ENCODE data around the gene FARP1.
A peak's percentile ranks its signal among the peaks of the same experiment; 100 is the strongest.

DNA sequence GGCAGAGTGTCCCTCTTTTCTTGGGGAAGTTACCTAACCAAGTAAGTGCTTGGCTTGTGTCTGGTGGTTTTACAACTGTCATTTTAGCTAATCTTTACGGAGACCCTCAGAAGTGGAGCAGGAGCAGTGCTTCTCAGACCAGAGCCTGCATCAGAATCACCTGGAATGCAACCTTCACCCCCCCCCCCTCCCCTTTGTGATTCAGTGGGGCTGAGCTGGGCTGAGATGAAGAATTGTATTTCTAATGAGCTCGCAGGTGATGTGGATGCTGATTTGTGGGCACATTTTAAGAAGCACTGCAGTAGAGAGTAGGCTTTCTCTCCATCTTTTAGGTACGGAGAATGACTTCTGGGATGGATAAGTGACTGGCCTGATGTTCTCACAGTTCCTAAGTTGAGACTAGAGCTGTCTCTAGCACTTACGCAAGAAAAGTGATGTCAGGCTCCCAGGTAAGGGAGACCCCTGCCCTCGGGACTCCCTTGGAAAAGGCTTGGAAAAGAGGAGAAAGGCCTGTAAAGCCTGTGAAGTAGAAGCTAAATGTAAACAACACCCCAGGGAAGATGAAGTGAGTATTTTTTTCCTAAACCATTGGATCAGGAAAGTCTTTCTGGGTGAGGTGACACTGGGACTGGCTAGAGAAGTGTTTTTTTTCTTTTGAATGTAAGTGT is 57.5 kb downstream of the FARP1 start:
- TF ChIP-seq SRSF1 (optimal IDR thresholded peaks at IDR 0.05; ENCODE audit: low read depth, low read length) (no peak), ZNF292 (CRISPR knock-in tag; IDR thresholded peaks at IDR 0.05; ENCODE audit: borderline replicate concordance, low read depth) (no peak), STAT5B (CRISPR knock-in tag; IDR thresholded peaks at IDR 0.05) (no peak), CEBPB (IDR thresholded peaks at IDR 0.05; ENCODE audit: borderline replicate concordance, low read depth, low read length) (peak; percentile 17; the same call in 1 of the 2 replicates), POLR2G (IDR thresholded peaks at IDR 0.05; ENCODE audit: low read depth, low read length) (no peak)

Data from HepG2 (cell line).